ENCODE results near the gene CNIH3. TPM values are rescaled to one million over a fixed set of nuclear protein-coding genes. Genes with fewer than 3 reads are reported as not detected.
A peak's percentile ranks its signal among the peaks of the same experiment; 100 is the strongest.

Gene CNIH3
- total RNA-seq, 4 donors from 2014 or later: 0.81 to 2.2 (median 1.4) TPM

- TF ChIP-seq POLR2A (IDR thresholded peaks at IDR 0.05): no peak
- Histone ChIP-seq H3K27ac (no peak overlapping the region), H3K4me1 (peaks cover 0 to 4% (median 0%) of the 10 kb centered on the region in 3 donors), H3K27me3 (no peaks in the 10 kb centered on the region), H3K36me3 (no peaks in the 10 kb centered on the region), H3K9me3 (peaks cover 0 to 9% (median 0%) of the 10 kb centered on the region in 3 donors), H3K4me3 (no peak overlapping the region)
- 89 to 100% methylated on average over 1 of the region's 1 CpG for WGBS, 2 donors (ENCODE audit: low coverage in 1 of 2)
- no peak for ATAC-seq
Observed at GRCh38 chr1:224759135-224759534, 143.0 kb downstream of the CNIH3 start.

GRCh38 chr1:224759681-224760091, 143.6 kb downstream of the CNIH3 start:
- TF ChIP-seq POLR2A (IDR thresholded peaks at IDR 0.05) (no peak), EP300 (IDR thresholded peaks at IDR 0.05) (no peak), CTCF (IDR thresholded peaks at IDR 0.05) (no peak), POLR2AphosphoS5 (IDR thresholded peaks at IDR 0.05) (no peak)
- Histone ChIP-seq H3K4me3 (no peak overlapping the region), H3K4me1 (peaks cover 0 to 4% (median 0%) of the 10 kb centered on the region in 3 donors), H3K9me3 (peaks cover 0 to 9% (median 0%) of the 10 kb centered on the region in 3 donors), H3K27ac (no peak overlapping the region), H3K36me3 (no peaks in the 10 kb centered on the region), H3K27me3 (no peaks in the 10 kb centered on the region)
- peak; percentile 36 for ATAC-seq

- no peaks in the 10 kb centered on the region for H3K36me3 ChIP-seq
- H3K4me1 ChIP-seq: peaks cover 0 to 4% (median 0%) of the 10 kb centered on the region in 3 donors
- no peak overlapping the region for H3K4me3 ChIP-seq
- no peaks in the 10 kb centered on the region for H3K27me3 ChIP-seq
- 57% methylated on average over 2 of the region's 2 CpGs; no CpG with 5 or more reads in 1 of the 2 donors for WGBS, 2 donors (ENCODE audit: low coverage in 1 of 2)
- no peak for ATAC-seq
- H3K27ac ChIP-seq: no peak overlapping the region
- H3K9me3 ChIP-seq: peaks cover 0 to 9% (median 0%) of the 10 kb centered on the region in 3 donors
- TF ChIP-seq POLR2A (IDR thresholded peaks at IDR 0.05) (no peak), EP300 (IDR thresholded peaks at IDR 0.05) (no peak), CTCF (IDR thresholded peaks at IDR 0.05) (no peak), POLR2AphosphoS5 (IDR thresholded peaks at IDR 0.05) (no peak)
Observed at GRCh38 chr1:224760163-224760562, 144.0 kb downstream of the CNIH3 start.

- H3K27ac ChIP-seq: no peak overlapping the region
- 100% methylated on average over 1 of the region's 1 CpG for WGBS, 2 donors (ENCODE audit: low coverage in 1 of 2)
- H3K4me3 ChIP-seq: no peak overlapping the region
- no peaks in the 10 kb centered on the region for H3K27me3 ChIP-seq
- H3K9me3 ChIP-seq: peaks cover 0 to 9% (median 0%) of the 10 kb centered on the region in 3 donors
- no peak for ATAC-seq
- no peaks in the 10 kb centered on the region for H3K36me3 ChIP-seq
- TF ChIP-seq CTCF (IDR thresholded peaks at IDR 0.05): no peak
- no peak for TF ChIP-seq POLR2AphosphoS5 (IDR thresholded peaks at IDR 0.05)
- no peak for TF ChIP-seq EP300 (IDR thresholded peaks at IDR 0.05)
- no peak for TF ChIP-seq POLR2A (IDR thresholded peaks at IDR 0.05)
- H3K4me1 ChIP-seq: peaks cover 0 to 4% (median 0%) of the 10 kb centered on the region in 3 donors
Observed at GRCh38 chr1:224761245-224761644, 145.1 kb downstream of the CNIH3 start.

- peaks cover 0 to 4% (median 0%) of the 10 kb centered on the region in 3 donors for H3K4me1 ChIP-seq
- 64 to 70% methylated on average over 2 of the region's 2 CpGs for WGBS, 2 donors (ENCODE audit: low coverage in 1 of 2)
- H3K4me3 ChIP-seq: no peak overlapping the region
- ATAC-seq: no peak
- no peaks in the 10 kb centered on the region for H3K27me3 ChIP-seq
- no peaks in the 10 kb centered on the region for H3K36me3 ChIP-seq
- no peak for TF ChIP-seq POLR2AphosphoS5 (IDR thresholded peaks at IDR 0.05)
- TF ChIP-seq POLR2A (IDR thresholded peaks at IDR 0.05): no peak
- no peak for TF ChIP-seq CTCF (IDR thresholded peaks at IDR 0.05)
- TF ChIP-seq EP300 (IDR thresholded peaks at IDR 0.05): no peak
- peaks cover 0 to 9% (median 0%) of the 10 kb centered on the region in 3 donors for H3K9me3 ChIP-seq
- no peak overlapping the region for H3K27ac ChIP-seq
Observed at GRCh38 chr1:224762046-224762445, 145.9 kb downstream of the CNIH3 start.
